HG03457 (cell line): ENCODE data around the gene CFAP141.
A peak's percentile ranks its signal among the peaks of the same experiment; 100 is the strongest.
"Not testable (repeated sequence)": the region's sequence is repeated elsewhere in the genome, so short reads cannot be mapped to it uniquely, and the experiment has no call there.

Experiments used
- ATAC-seq: cut with Tn5 transposase; IDR thresholded peaks from one replicate; pipeline ENCODE4 v1.9.1; 2021; ENCODE audit warnings: moderate number of reproducible peaks; ENCODE audit not compliant: unreplicated experiment

The CFAP141 gene

GRCh38 chr1:154208677-154209388, 2.7 kb upstream of the CFAP141 start:
- no peak for ATAC-seq

GRCh38 chr1:154207262-154207661, 1.1 kb upstream of the CFAP141 start:
- no peak for ATAC-seq

- ATAC-seq = not testable (repeated sequence)
Measured at GRCh38 chr1:154205778-154206177, 355 bp downstream of the CFAP141 start.

GRCh38 chr1:154199563-154199879, 6.6 kb downstream of the CFAP141 start:
- ATAC-seq = no peak

- ATAC-seq = no peak
Measured at GRCh38 chr1:154198756-154199562, 7.2 kb downstream of the CFAP141 start.

GRCh38 chr1:154193821-154194220, 12.3 kb downstream of the CFAP141 start:
- no peak for ATAC-seq

GRCh38 chr1:154192476-154192875, 13.7 kb downstream of the CFAP141 start:
- ATAC-seq = no peak

GRCh38 chr1:154191990-154192461, 14.1 kb downstream of the CFAP141 start, which contains the start of gene TPM3:
Gene TPM3 (minus strand): TSS chr1:154192100. CDS start chr1:154192018, 82 bp downstream.
- no peak for ATAC-seq

GRCh38 chr1:154190550-154190949, 15.6 kb downstream of the CFAP141 start:
- no peak for ATAC-seq

GRCh38 chr1:154186852-154187501, 19.2 kb downstream of the CFAP141 start:
- ATAC-seq = no peak

- ATAC-seq = no peak
Measured at GRCh38 chr1:154186177-154186576, 20.0 kb downstream of the CFAP141 start.

GRCh38 chr1:154183046-154183915, 22.9 kb downstream of the CFAP141 start:
- peak; percentile 37 for ATAC-seq

- no peak for ATAC-seq
Measured at GRCh38 chr1:154182344-154183045, 23.6 kb downstream of the CFAP141 start.

- no peak for ATAC-seq
Measured at GRCh38 chr1:154181944-154182343, 24.2 kb downstream of the CFAP141 start.

GRCh38 chr1:154179946-154180687, 26.0 kb downstream of the CFAP141 start:
- ATAC-seq = no peak

GRCh38 chr1:154178911-154179811, 27.0 kb downstream of the CFAP141 start:
- no peak for ATAC-seq

GRCh38 chr1:154178013-154178412, 28.1 kb downstream of the CFAP141 start:
- ATAC-seq = no peak

GRCh38 chr1:154176337-154176736, 29.8 kb downstream of the CFAP141 start:
- no peak for ATAC-seq
